DOHH2 (cell line): ENCODE data around the gene RNF123.
"Not testable (repeated sequence)": the region's sequence is repeated elsewhere in the genome, so short reads cannot be mapped to it uniquely, and the experiment has no call there.

Source experiments
- H3F3A ChIP-seq: fragments of 200-600 bp; sonication (generic), shearing (Covaris generic); 2 replicates; pipeline ENCODE4 v1.6.0; 2016; ENCODE audit warnings: antibody characterized with exemption, mild to moderate bottlenecking; ENCODE audit not compliant: control insufficient read depth, insufficient read depth
- H3K27ac ChIP-seq: fragments of 200-600 bp; sonication (generic); 2 replicates; pipeline ENCODE4 v1.5.1; 2014; ENCODE audit warnings: low read depth, mild to moderate bottlenecking, low read length, moderate library complexity
- H3K27me3 ChIP-seq: fragments of 200-600 bp; sonication (generic); 2 replicates; pipeline ENCODE4 v1.6.1; 2014; ENCODE audit warnings: mild to moderate bottlenecking, low read length, mixed read lengths; ENCODE audit not compliant: control insufficient read depth
- H3K36me3 ChIP-seq: fragments of 200-600 bp; sonication (generic); 2 replicates; pipeline ENCODE4 v1.6.1; 2014; ENCODE audit warnings: mild to moderate bottlenecking, low read length, moderate library complexity, mixed read lengths; ENCODE audit not compliant: control insufficient read depth
- H3K4me1 ChIP-seq: fragments of 200-600 bp; sonication (generic); 2 replicates; pipeline ENCODE4 v1.6.1; 2014; ENCODE audit warnings: mild to moderate bottlenecking, low read length, mixed read lengths; ENCODE audit not compliant: control insufficient read depth
- H3K4me2 ChIP-seq: fragments of 200-600 bp; sonication (generic); 2 replicates; pipeline ENCODE4 v1.6.0; 2014; ENCODE audit warnings: mild to moderate bottlenecking, low read length, moderate library complexity
- H3K4me3 ChIP-seq: fragments of 200-600 bp; sonication (generic); 2 replicates; pipeline ENCODE4 v1.5.1; 2014; ENCODE audit warnings: mild to moderate bottlenecking, low read length, mixed read lengths
- H3K79me2 ChIP-seq: fragments of 200-600 bp; sonication (generic); 2 replicates; pipeline ENCODE4 v1.6.1; 2014; ENCODE audit warnings: mild to moderate bottlenecking, low read length, mixed read lengths; ENCODE audit not compliant: control insufficient read depth
- H3K9me2 ChIP-seq: fragments of 200-600 bp; sonication (generic); replicated peaks from 2 replicates; pipeline ENCODE4 v1.6.1; 2014; ENCODE audit warnings: mild to moderate bottlenecking, low read length, mixed read lengths; ENCODE audit not compliant: control insufficient read depth
- H3K9me3 ChIP-seq: fragments of 200-600 bp; sonication (generic); 2 replicates; pipeline ENCODE4 v1.6.1; 2014; ENCODE audit warnings: antibody characterized with exemption, low read length, mixed read lengths; ENCODE audit not compliant: control insufficient read depth, insufficient read depth
- H4K20me1 ChIP-seq: fragments of 200-600 bp; sonication (generic); 2 replicates; pipeline ENCODE4 v1.6.0; 2014; ENCODE audit warnings: low read depth, mild to moderate bottlenecking, antibody characterized with exemption, low read length, moderate library complexity; ENCODE audit not compliant: control insufficient read depth, insufficient read depth
- EZH2phosphoT487 ChIP-seq: fragments of 200-600 bp; sonication (generic); IDR thresholded peaks from 2 replicates; pipeline ENCODE4 v1.6.1; 2017; ENCODE audit warnings: borderline replicate concordance, mild to moderate bottlenecking, antibody characterized with exemption, low read length, moderate library complexity, mixed read lengths
- TF ChIP-seq, protein P1 (sequence below): fragments of 200-600 bp; sonication (generic); IDR thresholded peaks from one replicate; pipeline ENCODE4 v1.5.1; 2014; ENCODE audit warnings: antibody characterized with exemption, mild to moderate bottlenecking, low read depth, low read length; ENCODE audit not compliant: poor library complexity, severe bottlenecking

The RNF123 gene

DNA sequence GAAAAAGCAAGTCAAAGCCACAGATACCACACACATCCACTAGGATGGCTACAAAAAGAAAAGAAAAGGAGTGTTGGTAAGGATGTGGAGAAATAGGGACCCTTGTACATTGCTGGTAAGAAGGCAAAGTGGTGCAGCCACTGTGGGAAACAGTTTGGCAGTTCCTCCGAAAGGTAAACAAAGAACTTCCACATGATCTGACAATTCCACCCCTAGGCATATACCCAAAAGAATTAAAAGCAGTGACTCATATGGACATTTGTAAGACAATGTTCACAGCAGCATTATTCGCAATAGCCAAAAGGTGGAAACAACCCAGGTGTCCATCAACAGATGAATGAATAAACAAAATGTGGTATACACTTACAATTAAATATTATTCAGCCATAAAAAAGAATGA lies 56.6 kb downstream of the RNF123 start:
- Histone ChIP-seq H3F3A (peaks cover 10% of the 10 kb centered on the region), H3K27me3 (no peaks in the 10 kb centered on the region), H3K79me2 (peaks cover 42% of the 10 kb centered on the region), H3K4me3 (no peak overlapping the region), H3K36me3 (peaks cover 39% of the 10 kb centered on the region), H3K9me3 (no peaks in the 10 kb centered on the region), H3K4me1 (no peaks in the 10 kb centered on the region), H4K20me1 (0 out of 2 replicates have a peak, but pooled peaks cover 2% of the 10 kb centered on the region), H3K9me2 (no peaks in the 10 kb centered on the region), H3K27ac (no peak overlapping the region), H3K4me2 (no peak overlapping the region)
- no peak for TF ChIP-seq EZH2phosphoT487
- TF ChIP-seq, protein P1, sequence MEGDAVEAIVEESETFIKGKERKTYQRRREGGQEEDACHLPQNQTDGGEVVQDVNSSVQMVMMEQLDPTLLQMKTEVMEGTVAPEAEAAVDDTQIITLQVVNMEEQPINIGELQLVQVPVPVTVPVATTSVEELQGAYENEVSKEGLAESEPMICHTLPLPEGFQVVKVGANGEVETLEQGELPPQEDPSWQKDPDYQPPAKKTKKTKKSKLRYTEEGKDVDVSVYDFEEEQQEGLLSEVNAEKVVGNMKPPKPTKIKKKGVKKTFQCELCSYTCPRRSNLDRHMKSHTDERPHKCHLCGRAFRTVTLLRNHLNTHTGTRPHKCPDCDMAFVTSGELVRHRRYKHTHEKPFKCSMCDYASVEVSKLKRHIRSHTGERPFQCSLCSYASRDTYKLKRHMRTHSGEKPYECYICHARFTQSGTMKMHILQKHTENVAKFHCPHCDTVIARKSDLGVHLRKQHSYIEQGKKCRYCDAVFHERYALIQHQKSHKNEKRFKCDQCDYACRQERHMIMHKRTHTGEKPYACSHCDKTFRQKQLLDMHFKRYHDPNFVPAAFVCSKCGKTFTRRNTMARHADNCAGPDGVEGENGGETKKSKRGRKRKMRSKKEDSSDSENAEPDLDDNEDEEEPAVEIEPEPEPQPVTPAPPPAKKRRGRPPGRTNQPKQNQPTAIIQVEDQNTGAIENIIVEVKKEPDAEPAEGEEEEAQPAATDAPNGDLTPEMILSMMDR: no peak

DNA sequence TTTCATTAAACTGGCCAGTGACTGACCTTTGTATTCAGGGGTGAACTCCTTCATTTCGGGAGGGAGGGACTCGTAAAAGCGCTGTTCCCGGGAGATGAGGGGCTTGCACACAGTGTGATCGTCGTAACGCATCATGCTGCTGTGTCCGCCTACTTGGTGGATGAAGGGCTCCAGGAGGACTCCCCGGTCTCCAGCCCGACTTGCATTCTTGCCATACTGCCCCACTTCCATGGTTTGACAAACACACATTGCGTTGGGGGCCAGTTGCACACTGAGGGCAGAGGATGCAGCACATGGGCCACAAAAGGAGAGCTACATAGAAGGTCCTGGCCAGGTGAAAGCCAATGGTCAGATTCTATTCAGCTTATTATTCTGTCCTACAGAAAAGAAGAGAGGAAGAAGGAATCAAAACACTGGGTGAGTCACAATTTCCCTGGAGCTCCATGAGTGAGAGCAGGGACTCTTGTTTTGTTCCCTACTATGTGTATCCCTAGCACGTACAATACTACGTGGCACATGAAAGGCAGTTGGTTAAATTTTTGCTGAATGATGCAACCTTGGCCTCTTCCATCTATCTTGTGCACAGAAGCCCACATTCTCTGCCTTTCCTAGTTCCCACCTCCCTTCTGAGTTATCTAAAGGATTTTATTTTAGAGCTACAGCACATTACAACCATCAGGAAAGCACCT lies 58.6 kb downstream of the RNF123 start:
- peaks cover 10% of the 10 kb centered on the region for H3F3A ChIP-seq
- no peak overlapping the region for H3K4me3 ChIP-seq
- no peak for TF ChIP-seq EZH2phosphoT487
- TF ChIP-seq, protein P1: no peak
- no peaks in the 10 kb centered on the region for H3K4me1 ChIP-seq
- H3K4me2 ChIP-seq: no peak overlapping the region
- H4K20me1 ChIP-seq: 0 out of 2 replicates have a peak, but pooled peaks cover 2% of the 10 kb centered on the region
- peaks cover 37% of the 10 kb centered on the region for H3K36me3 ChIP-seq
- no peaks in the 10 kb centered on the region for H3K27me3 ChIP-seq
- H3K79me2 ChIP-seq: peaks cover 52% of the 10 kb centered on the region
- no peaks in the 10 kb centered on the region for H3K9me3 ChIP-seq
- no peaks in the 10 kb centered on the region for H3K9me2 ChIP-seq
- H3K27ac ChIP-seq: no peak overlapping the region

DNA sequence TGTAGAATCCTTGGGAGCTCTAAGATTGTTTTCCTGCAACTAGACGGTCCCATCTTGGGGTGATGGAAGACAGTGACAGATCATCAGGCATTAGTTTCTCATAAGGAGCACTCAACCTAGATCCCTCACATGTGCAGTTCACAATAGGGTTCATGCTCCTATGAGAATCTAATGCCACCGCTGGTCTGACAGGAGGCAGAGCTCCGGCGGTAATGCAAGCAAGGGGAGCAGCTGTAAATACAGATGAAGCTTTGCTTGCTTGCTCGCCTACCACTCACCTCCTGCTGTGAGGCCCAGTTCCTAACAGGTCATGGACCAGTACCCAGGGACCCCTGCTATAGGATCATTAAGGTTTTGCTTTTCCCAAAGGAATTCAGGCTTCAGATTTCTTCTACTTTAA lies 59.5 kb downstream of the RNF123 start:
- not testable (repeated sequence) for H3K4me3 ChIP-seq, H3F3A ChIP-seq, H3K4me2 ChIP-seq, H3K9me2 ChIP-seq, H4K20me1 ChIP-seq, H3K4me1 ChIP-seq, H3K27me3 ChIP-seq, H3K27ac ChIP-seq, H3K9me3 ChIP-seq
- Histone ChIP-seq H3K79me2 (peaks cover 61% of the 10 kb centered on the region), H3K36me3 (peaks cover 35% of the 10 kb centered on the region)

DNA sequence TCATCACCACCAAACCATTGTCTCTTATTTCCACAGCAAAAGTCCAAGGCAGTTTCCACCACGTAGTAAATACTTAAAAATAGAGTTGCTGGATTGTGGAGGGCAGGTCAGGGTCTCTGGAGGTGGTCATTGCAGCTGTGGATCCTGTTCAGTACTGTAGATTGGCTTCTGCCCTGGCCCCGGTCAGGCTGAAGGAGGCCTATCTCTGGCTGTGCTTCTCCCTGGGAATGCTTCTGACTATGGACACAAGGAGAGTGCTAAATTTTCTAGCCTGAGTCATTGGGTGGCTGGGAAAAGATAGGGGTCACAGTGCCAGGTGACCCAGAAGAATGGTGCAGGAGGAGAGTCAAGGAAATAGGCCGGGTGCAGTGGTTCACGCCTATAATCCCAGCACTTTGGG lies 60.7 kb downstream of the RNF123 start:
- Histone ChIP-seq H3K36me3 (peaks cover 29% of the 10 kb centered on the region), H3K27ac (no peak overlapping the region), H3K4me3 (no peak overlapping the region), H3K4me2 (no peak overlapping the region), H3F3A (peaks cover 10% of the 10 kb centered on the region), H3K79me2 (peaks cover 68% of the 10 kb centered on the region), H3K27me3 (no peaks in the 10 kb centered on the region), H3K9me3 (no peaks in the 10 kb centered on the region), H4K20me1 (0 out of 2 replicates have a peak, but pooled peaks cover 2% of the 10 kb centered on the region), H3K9me2 (no peaks in the 10 kb centered on the region), H3K4me1 (no peaks in the 10 kb centered on the region)
- TF ChIP-seq, protein P1: no peak
- no peak for TF ChIP-seq EZH2phosphoT487
